GM19193 (cell line): ENCODE measurements around the gene KLRD1.

Source experiments
- POLR2A ChIP-seq: IDR thresholded peaks from 4 replicates; pipeline ENCODE4 v1.6.1; 2011; ENCODE audit not compliant: insufficient read depth, insufficient read length; ENCODE audit errors: extremely low read depth

Gene KLRD1

DNA sequence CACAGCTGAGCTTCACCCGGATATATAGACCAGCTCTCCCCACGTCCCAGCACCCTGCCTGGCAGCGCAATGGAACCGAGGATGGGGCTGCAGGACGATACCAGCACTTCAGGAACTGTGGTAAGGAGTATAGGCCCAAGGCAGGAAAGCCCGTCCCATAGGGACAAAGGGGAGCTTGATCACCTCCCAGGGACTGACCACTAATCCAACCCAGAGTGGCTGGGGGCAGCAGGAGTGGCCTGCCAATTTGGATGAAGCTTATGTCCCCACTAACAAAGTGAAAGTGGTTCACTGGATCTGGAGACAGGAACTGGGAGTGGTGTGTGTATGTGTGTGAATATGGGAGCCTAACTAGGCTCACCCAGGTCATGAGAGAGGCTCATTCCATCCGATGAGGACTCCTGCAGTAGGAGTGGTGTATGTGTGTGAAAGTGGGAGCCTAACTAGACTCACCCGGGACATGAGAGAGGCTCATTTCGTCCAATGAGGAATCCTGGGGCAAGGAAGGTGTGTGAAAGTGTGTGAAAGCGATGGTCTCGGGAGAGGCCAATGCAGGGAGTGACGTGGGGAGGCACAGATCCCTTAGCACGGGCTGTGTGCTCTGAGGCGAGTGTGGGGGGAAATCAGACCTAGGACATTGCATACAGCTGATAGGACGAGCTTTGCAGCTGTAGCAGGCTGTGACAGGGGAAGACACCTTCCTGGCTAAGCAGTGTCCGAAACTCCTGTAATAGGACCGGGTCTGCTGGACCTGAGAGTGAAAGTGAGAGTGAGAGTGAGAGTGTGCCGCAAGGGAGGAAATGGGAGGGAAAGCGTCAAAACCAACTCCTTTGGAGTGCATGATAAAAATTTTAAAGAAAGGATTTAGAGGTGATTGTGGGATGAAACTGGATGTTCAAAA lies 56.5 kb downstream of the KLRD1 start:
- peak; percentile 38 for TF ChIP-seq POLR2A

DNA sequence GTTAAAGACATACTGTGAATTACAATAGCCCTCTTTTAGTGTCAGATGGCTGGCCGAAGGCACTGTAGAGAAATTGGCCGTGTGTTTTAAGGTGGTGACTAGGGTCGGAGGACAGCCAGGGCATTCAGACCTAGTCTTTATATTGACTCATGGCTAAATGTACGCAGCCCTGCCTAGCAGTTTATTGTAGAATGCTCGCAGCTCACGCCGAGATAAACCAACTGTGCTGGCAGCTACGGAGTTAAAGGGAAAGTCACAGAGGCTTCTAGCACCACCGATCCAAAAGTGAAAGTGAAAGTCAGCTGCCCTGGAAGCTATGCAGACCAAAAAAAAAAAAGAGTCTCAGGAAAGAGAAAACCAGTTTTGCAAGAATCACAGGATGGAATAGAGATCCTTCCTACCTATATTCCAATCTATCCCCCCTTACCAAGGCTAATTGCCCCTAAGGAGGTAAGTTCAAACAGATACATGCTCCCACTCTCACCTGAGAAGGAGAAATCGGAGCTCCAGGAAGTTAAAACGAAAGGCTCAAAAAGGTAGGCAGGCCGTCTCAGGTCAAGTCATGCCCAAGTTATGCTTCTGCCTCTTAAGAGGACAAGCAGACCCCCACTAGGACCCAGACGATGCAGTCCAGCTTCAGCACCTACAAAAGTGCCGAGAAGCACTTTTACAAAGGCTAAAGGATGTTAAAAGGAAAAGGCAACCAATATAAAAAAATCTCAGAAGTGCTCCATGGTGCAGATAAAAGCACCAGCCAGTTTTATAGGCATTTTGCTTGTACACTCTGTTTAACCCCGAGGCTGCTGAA lies 57.3 kb downstream of the KLRD1 start:
- peak; percentile 2 for TF ChIP-seq POLR2A

DNA sequence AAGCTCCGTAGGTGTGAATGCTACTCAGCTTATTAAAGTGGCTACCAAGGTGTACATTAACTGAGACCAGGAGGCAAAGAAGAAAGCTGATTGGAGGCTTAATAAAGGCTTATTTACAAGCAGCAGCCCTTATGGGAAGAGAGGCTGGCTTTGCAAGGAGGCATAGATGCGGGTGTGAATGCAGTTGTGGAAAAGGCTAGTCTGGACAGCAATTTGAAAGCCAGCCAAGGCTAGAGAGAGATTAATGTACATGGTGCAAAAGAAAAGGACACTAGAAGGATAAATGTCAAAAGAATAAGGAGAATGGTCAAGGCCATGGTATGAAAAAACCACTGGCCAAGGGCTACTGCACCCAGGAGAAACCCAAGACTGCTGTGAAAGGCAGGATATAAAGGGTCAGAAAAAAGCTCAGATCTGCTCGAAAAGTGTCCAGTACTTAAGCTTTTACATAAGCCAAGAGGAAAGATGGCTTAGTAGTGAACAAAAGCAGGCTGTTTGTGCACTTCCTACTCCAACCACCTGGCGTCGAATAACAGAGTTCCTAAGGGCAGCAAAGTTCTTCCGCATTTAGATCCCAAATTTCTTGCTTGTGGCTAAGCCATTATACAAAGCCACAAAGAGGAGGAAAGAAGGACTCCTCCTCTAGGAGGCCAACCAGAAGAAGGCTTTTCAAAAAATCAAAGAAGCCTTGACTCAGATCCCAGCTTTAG lies 58.2 kb downstream of the KLRD1 start:
- TF ChIP-seq POLR2A, result no peak

DNA sequence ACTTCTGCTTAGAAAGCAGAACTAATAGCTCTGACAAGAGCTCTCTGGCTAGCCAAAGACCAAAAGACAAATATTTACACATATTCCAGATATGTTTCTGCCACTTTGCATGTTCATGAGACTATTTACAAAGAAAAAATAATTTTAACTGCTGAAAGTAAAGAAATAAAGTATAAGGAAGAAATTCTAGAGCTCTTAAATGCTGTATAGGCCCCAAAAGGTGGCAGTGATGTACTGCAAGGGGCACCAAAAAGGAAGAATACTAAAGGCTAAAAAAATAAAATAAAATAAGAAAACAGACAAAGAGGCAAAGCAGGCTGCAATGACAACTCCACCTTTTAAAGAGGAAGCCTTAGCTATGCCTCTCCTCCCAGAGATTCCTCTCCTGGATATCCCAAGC lies 59.2 kb downstream of the KLRD1 start:
- TF ChIP-seq POLR2A, result no peak

DNA sequence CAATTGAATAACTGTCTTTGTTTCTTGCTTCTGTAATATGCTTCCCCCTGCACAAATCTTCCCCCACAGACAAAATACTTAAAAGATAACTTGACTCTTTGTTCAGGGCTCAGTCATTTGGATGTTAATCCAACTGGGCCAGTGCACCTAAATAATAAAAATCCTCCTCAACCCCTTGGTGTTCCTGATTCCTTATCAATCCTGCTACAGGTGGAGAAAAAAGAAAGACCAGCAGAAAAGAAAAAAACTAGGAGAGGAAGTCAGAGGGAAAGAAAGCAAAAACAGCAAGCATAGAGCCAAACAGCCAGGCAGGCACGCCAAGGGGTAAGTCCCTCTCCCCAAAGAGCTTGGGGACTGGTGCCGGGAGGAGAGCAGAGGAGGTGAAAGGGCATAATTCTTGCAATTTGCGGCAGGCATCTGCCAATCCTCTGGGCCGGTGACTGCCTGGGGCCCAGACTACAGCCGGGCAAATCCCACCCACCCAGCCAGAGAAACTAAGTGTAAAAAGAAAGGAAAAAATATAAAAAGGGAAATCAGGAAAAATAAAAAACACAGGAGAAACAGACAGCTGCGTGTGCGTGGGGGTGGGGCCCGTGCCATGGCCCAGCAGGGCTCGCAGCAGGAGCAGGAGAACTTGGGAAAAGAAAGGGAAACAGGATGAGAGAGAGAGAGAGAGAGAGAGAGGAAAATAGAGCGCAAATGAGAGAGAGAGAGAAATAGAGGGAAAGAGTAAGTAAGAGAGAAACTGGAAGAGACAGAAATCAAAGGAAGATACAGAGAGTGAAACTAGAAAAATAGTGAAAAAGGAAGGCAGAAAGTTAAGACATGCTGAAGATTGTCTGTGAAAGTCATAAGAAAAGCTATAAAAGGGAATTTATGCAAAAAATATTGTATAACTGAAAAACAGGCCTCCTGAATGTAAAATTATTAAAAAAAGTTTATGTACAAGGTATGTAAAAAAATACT lies 60.8 kb downstream of the KLRD1 start:
- no peak for TF ChIP-seq POLR2A

DNA sequence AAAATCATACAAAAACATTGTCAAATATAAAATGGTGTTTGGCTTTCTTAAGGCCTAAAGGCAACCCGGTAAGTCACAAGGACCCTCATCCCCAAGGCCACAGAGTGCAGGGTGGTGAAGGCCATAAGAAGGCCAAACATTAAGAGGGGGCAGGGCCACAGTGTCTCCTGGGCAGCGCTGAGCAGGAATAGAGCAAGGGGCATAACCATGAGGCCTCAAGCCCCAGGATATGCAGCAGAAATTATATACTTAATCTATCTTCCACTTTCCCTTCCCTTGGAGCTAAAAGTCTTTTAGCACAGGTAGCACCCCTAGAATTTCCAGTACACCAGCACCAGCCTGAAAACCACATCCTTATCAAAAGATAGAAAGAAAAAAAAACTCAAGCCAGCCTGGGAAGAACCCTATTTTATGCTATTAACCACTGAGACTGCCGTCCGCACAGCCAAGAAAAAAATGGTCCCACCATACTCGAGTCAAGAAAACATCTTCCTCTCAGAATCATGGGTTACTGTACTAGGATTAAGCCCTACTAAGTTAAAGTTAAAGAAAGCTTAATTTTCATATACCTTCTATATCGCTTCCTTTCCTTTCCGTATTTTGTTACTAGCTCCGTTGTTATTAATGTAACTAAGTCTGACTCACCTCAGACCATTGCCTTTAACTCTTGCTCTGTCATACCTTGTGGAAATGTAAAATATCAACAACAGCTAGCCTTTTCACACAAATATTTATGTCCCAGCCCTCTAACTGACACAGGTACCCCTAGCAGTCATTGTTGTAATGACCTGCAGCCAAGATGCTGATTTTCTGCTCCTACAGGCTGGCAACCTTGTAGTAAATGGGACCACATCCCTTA lies 62.1 kb downstream of the KLRD1 start:
- no peak for TF ChIP-seq POLR2A

DNA sequence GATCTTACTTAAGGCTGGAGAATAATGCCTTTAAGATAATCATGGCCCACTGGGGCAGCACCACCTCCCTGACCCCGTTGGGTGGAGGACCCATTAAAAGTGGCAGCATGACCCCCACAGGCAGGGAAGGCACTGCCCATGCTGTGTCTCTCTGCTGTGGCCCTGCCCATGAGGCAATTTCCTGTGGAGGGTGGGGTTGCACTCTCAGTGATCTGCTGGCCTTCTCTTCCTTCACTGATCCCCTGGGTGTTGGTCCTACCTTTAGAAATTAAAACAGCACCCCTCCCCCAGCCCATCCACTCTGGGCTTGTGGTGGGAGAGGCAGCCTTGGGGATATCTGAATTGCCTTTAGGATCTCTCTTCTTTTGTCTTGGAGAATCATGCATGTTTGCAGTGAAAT lies 64.9 kb downstream of the KLRD1 start:
- no peak for TF ChIP-seq POLR2A

DNA sequence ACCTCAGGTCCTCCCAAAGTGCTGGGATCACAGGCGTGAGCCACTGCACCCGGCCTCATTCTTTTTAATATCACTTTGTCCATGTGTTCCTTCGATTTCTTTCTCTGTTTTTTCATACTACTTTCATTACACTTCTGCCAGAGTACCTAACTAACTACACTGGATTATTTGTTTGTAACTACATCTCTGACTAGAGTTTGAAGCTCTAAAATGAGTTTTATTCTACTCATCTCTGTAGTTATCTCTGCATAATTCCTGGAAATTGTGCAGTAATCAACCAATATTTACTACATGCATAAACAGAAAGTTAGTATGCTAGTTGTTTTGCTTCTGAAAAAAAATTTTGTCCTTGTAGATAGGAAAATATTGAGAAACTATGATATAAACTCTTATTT lies 67.0 kb downstream of the KLRD1 start:
- no peak for TF ChIP-seq POLR2A
